Lung (tissue), 12 donors: ENCODE data around the gene RASD1. TPM values are rescaled to one million over a fixed set of nuclear protein-coding genes. Genes with fewer than 3 reads are reported as not detected.

ENCODE experiments used
- ATAC-seq: fragments of 200-7000 bp; cut with Tn5 transposase; one replicate; pipeline ENCODE4 v1.9.1; 2020; ENCODE audit warnings: moderate number of reproducible peaks; ENCODE audit not compliant: insufficient read depth, low FRiP score
- DNase-seq, 3 donors: peaks; one replicate each; pipeline ENCODE4 v3.0.0-alpha.2; 2013 to 2017
- H3K27ac ChIP-seq, 2 donors: one replicate each; pipeline ENCODE4 v1.5.1; 2013; ENCODE audit warnings: mild to moderate bottlenecking in 2 of 2, moderate library complexity in 2 of 2, control low read depth in 1 of 2, inconsistent platforms in 1 of 2, low read depth in 1 of 2, low read length in 1 of 2
- H3K27me3 ChIP-seq, 3 donors: one replicate each; pipeline ENCODE4 v1.5.1; 2013; ENCODE audit warnings: low read length in 2 of 3; ENCODE audit not compliant: control insufficient read depth in 3 of 3, insufficient read depth in 3 of 3
- H3K36me3 ChIP-seq, 4 donors: one replicate each; pipeline ENCODE4 v1.5.1; 2013; ENCODE audit warnings: low read length in 4 of 4, mild to moderate bottlenecking in 1 of 4, moderate library complexity in 1 of 4; ENCODE audit not compliant: control insufficient read depth in 4 of 4, insufficient read depth in 4 of 4
- H3K4me1 ChIP-seq, 5 donors: one replicate each; pipeline ENCODE4 v1.5.1; 2013; ENCODE audit warnings: low read length in 5 of 5, mild to moderate bottlenecking in 2 of 5, moderate library complexity in 1 of 5; ENCODE audit not compliant: control insufficient read depth in 5 of 5, insufficient read depth in 5 of 5
- H3K4me3 ChIP-seq: one replicate; pipeline ENCODE4 v1.5.1; 2013; ENCODE audit warnings: mild to moderate bottlenecking, control low read depth, moderate library complexity
- H3K9ac ChIP-seq, 2 donors: one replicate each; pipeline ENCODE4 v1.5.1; 2013; ENCODE audit warnings: low read length in 2 of 2, control low read depth in 1 of 2; ENCODE audit not compliant: insufficient read depth in 1 of 2
- H3K9me3 ChIP-seq, 4 donors: one replicate each; pipeline ENCODE4 v1.5.1; 2013; ENCODE audit warnings: low read length in 3 of 4, mild to moderate bottlenecking in 1 of 4, moderate library complexity in 1 of 4; ENCODE audit not compliant: control insufficient read depth in 4 of 4, insufficient read depth in 3 of 4
- WGBS, 2 donors: extraction: QIAGEN DNeasy Blood & Tissue Kit; methylation state at CpG; one replicate each; pipeline ENCODE4 v1.1.7; 2013; 5-methylcytosine and 5-hydroxymethylcytosine counted together
- polyA plus RNA-seq, 2 donors: library from polyadenylated mRNA; stranded (reverse); fragments of 200-250 nt; gene quantifications; one replicate each; pipeline ENCODE4 v1.2.1, GENCODE V29; 2013
- total RNA-seq, 2 donors: library from RNA; depleted of rRNA in 1 of 2; stranded (reverse); fragments of >200 nt in 1 of 2; gene quantifications; one replicate each; pipeline ENCODE4 v1.2.1, GENCODE V29; 2014 to 2021
- TF ChIP-seq, protein P1 (sequence below): IDR thresholded peaks from 2 replicates; pipeline ENCODE4 v1.5.1; 2012; ENCODE audit warnings: mild to moderate bottlenecking; ENCODE audit errors: control extremely low read depth, extremely low read depth
- donor health status: control.
- donor health status: control.
- donor health status: Bipolar disorder and iron deficiency.
- donor health status: healthy.
- donor health status: DM: yes; HTN: yes; CAD: no.

Gene RASD1
- total and polyA plus RNA-seq, 4 donors, result 3.8 to 53.8 (median 12.4) TPM

- DNase-seq (no peak), ATAC-seq (no peak)
- TF ChIP-seq, protein P1, sequence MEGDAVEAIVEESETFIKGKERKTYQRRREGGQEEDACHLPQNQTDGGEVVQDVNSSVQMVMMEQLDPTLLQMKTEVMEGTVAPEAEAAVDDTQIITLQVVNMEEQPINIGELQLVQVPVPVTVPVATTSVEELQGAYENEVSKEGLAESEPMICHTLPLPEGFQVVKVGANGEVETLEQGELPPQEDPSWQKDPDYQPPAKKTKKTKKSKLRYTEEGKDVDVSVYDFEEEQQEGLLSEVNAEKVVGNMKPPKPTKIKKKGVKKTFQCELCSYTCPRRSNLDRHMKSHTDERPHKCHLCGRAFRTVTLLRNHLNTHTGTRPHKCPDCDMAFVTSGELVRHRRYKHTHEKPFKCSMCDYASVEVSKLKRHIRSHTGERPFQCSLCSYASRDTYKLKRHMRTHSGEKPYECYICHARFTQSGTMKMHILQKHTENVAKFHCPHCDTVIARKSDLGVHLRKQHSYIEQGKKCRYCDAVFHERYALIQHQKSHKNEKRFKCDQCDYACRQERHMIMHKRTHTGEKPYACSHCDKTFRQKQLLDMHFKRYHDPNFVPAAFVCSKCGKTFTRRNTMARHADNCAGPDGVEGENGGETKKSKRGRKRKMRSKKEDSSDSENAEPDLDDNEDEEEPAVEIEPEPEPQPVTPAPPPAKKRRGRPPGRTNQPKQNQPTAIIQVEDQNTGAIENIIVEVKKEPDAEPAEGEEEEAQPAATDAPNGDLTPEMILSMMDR, result no peak
- Histone ChIP-seq H3K4me1 (peaks cover 0 to 2% (median 0%) of the 10 kb centered on the region in 5 donors), H3K36me3 (no peaks in the 10 kb centered on the region), H3K27me3 (no peaks in the 10 kb centered on the region), H3K9me3 (no peaks in the 10 kb centered on the region), H3K27ac (no peak overlapping the region), H3K4me3 (no peak overlapping the region), H3K9ac (no peak overlapping the region)
- WGBS, 2 donors, result 79 to 86% methylated on average over 1 of the region's 1 CpG
These were observed 41.9 kb downstream of the RASD1 start for GRCh38 chr17:17454276-17454675.

- no peak for ATAC-seq
- H3K36me3 ChIP-seq, result no peaks in the 10 kb centered on the region
- no peak overlapping the region for H3K4me3 ChIP-seq
- H3K9me3 ChIP-seq, result no peaks in the 10 kb centered on the region
- TF ChIP-seq, protein P1, result no peak
- H3K27ac ChIP-seq, result no peak overlapping the region
- WGBS, 2 donors, result 82 to 83% methylated on average over 9 of the region's 9 CpGs
- DNase-seq, result no peak
- peaks cover 0 to 2% (median 0%) of the 10 kb centered on the region in 5 donors for H3K4me1 ChIP-seq
- no peaks in the 10 kb centered on the region for H3K27me3 ChIP-seq
- H3K9ac ChIP-seq, result no peak overlapping the region
These were observed 43.1 kb downstream of the RASD1 start for GRCh38 chr17:17453088-17453487.

GRCh38 chr17:17448723-17449122, 47.5 kb downstream of the RASD1 start:
- DNase-seq, result no peak
- TF ChIP-seq, protein P1, result no peak
- no peak overlapping the region for H3K4me3 ChIP-seq
- H3K27me3 ChIP-seq, result no peaks in the 10 kb centered on the region
- no peaks in the 10 kb centered on the region for H3K9me3 ChIP-seq
- H3K27ac ChIP-seq, result no peak overlapping the region
- WGBS, 2 donors, result 88 to 97% methylated on average over 4 of the region's 4 CpGs
- no peaks in the 10 kb centered on the region for H3K36me3 ChIP-seq
- peaks cover 0 to 9% (median 0%) of the 10 kb centered on the region in 5 donors for H3K4me1 ChIP-seq
- no peak overlapping the region for H3K9ac ChIP-seq
- ATAC-seq, result no peak

GRCh38 chr17:17448076-17448475, 48.1 kb downstream of the RASD1 start:
- Histone ChIP-seq H3K4me3 (no peak overlapping the region), H3K4me1 (peaks cover 0 to 9% (median 0%) of the 10 kb centered on the region in 5 donors), H3K9ac (no peak overlapping the region), H3K27ac (peak overlapping the region in 1 of 2 donors; percentile 20), H3K27me3 (no peaks in the 10 kb centered on the region), H3K36me3 (no peaks in the 10 kb centered on the region), H3K9me3 (no peaks in the 10 kb centered on the region)
- ATAC-seq (no peak), DNase-seq (no peak)
- 43 to 77% methylated on average over 5 of the region's 5 CpGs for WGBS, 2 donors
- TF ChIP-seq, protein P1, result no peak
